Panc1 (cell line): ENCODE measurements around the gene LRRC25.
"Not testable (repeated sequence)": the region's sequence is repeated elsewhere in the genome, so short reads cannot be mapped to it uniquely, and the experiment has no call there.

Source experiments
- CTCF ChIP-seq: fragments of 450-650 bp; IDR thresholded peaks from 2 replicates; pipeline ENCODE4 v1.5.1; 2017; ENCODE audit warnings: mild to moderate bottlenecking
- POLR2AphosphoS5 ChIP-seq: IDR thresholded peaks from 2 replicates; pipeline ENCODE4 v1.6.1; 2012; ENCODE audit warnings: mild to moderate bottlenecking, low read depth, low read length, moderate library complexity
- REST ChIP-seq, 2 experiments: IDR thresholded peaks; 2 replicates each; pipeline ENCODE4 v1.6.1; 2011 to 2012; ENCODE audit warnings: low read depth in 2 of 2, control low read depth in 1 of 2, low read length in 1 of 2, mild to moderate bottlenecking in 1 of 2, moderate library complexity in 1 of 2; ENCODE audit not compliant: insufficient read depth in 1 of 2
- SIN3A ChIP-seq: IDR thresholded peaks from 2 replicates; pipeline ENCODE4 v1.6.1; 2012; ENCODE audit warnings: low read depth, mild to moderate bottlenecking, low read length, moderate library complexity, borderline replicate concordance; ENCODE audit not compliant: insufficient read depth
- TCF7L2 ChIP-seq: IDR thresholded peaks from 2 replicates; pipeline ENCODE4 v1.6.1; 2011; ENCODE audit warnings: mild to moderate bottlenecking, low read depth, low read length, inconsistent platforms

GRCh38 chr19:18405754-18406153, 8.3 kb upstream of the LRRC25 start:
- TF ChIP-seq CTCF; REST (IDR thresholded peaks at IDR 0.05; ENCODE audit: insufficient read depth in 1 of 2, low read depth in 2 of 2, low read length in 1 of 2); POLR2AphosphoS5; SIN3A; TCF7L2: not testable (repeated sequence)
